ENCODE results near the gene DCDC1.

DNA sequence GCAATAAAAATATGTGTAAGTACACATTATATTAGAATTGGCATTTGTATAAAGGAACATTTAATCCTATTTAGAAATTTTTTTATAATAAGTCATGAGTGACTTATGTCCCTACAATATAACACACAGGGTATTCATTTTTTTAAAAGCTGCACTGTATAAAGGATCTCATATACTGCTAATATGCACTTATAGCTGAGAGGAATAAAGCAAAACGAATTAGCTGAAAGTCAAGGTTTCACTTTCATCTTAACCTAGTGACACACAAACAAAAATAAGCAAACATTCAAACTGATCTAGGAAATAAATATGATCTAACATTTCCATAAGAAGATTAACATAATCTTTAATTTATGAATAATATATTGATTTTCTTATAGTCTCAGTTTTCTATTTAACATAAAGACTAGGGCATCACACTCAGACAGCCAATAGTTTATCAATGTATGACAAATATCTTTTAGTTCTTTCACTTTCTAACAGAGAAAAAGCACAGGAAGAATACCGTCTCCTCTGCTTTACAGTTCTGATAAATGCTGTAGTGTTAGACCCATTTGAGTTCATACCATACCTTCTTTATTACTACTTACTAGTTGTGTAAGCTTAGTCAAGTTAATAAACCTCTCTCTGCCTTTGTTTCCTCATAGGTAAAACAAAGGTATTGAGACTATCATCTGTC, 42.9 kb downstream of the DCDC1 start:
- TF ChIP-seq, protein P1, sequence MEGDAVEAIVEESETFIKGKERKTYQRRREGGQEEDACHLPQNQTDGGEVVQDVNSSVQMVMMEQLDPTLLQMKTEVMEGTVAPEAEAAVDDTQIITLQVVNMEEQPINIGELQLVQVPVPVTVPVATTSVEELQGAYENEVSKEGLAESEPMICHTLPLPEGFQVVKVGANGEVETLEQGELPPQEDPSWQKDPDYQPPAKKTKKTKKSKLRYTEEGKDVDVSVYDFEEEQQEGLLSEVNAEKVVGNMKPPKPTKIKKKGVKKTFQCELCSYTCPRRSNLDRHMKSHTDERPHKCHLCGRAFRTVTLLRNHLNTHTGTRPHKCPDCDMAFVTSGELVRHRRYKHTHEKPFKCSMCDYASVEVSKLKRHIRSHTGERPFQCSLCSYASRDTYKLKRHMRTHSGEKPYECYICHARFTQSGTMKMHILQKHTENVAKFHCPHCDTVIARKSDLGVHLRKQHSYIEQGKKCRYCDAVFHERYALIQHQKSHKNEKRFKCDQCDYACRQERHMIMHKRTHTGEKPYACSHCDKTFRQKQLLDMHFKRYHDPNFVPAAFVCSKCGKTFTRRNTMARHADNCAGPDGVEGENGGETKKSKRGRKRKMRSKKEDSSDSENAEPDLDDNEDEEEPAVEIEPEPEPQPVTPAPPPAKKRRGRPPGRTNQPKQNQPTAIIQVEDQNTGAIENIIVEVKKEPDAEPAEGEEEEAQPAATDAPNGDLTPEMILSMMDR (IDR thresholded peaks at IDR 0.05), result no peak
- no peak for TF ChIP-seq POLR2A (IDR thresholded peaks at IDR 0.05)
